Left cardiac atrium (tissue), 4 donors: Measurements from ENCODE around the gene ZNF2. TPM values are rescaled to one million over a fixed set of nuclear protein-coding genes. Genes with fewer than 3 reads are reported as not detected.
"Not testable (repeated sequence)": the region's sequence is repeated elsewhere in the genome, so short reads cannot be mapped to it uniquely, and the experiment has no call there.

Experiments
- ATAC-seq, 2 donors: fragments of 200-7000 bp; cut with Tn5 transposase; one replicate each; pipeline ENCODE4 v1.9.1; 2020; ENCODE audit warnings: mild to moderate bottlenecking in 2 of 2, moderate library complexity in 2 of 2
- DNase-seq: peaks from one replicate; pipeline ENCODE4 v3.0.0-alpha.2; 2020
- intact Hi-C, 2 donors: fragments of 100-400 bp; cut with DNase I; formaldehyde crosslinking; loops; one replicate each; pipeline versions ENCODE4 v1.14.1 to v1.15.1; 2022 to 2023
- total RNA-seq, 2 donors: library from RNA; stranded (reverse); fragmentation: NEBNext Ultra II Directional; extraction: Animal tissue kit (Norgen Biotek cat#: 25700); gene quantifications; one replicate each; pipeline ENCODE4 v1.2.1, GENCODE V29; 2021
- donor health status: DM: no; HTN: yes; CAD: no.
- donor health status: DM: no; HTN: yes; CAD: no; lungs with severe emphysema.
- donor health status: DM: yes; HTN: yes; CAD: no.
- donor health status: Dilated cardiomyopathy.

ZNF2 gene
- total RNA-seq, 2 donors from 2014 or later, result 3.0 to 4.2 TPM

DNA sequence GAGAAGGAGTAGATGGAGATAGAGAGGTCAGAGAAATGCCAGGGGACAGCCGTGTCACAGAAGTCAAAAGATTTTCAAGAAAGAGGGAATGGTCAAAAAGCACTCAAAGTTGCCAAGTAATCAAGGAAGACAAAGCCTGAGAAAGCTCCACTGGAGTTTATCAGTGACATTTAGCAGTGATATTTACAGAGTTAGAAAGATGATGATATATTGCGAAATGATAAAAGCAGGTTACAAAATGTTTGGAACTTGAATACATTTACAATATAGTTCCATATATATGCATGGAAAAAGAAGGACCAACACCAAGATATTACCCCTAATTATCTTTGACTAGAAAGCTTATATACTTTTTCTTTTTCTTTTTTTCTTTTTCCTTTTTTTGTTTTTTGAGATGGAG lies 20.4 kb downstream of the ZNF2 start:
- DNase-seq (no peak), ATAC-seq (no peak)
- intact Hi-C loops, result no loop called here

GRCh38 chr2:95192956-95193355 lies 27.3 kb downstream of the ZNF2 start:
- intact Hi-C loops, result loop anchor here (10.0 kb wide), 1 partner anchor 122 kb away; no protein-coding TSS in a partner anchor
- not testable (repeated sequence) for ATAC-seq
- DNase-seq, result peak; percentile 67

- DNase-seq (no peak), ATAC-seq (no peak)
- intact Hi-C loops, result loop anchor here in 1 of 2 donors (10.0 kb wide), 1 partner anchor 79 kb away; the partner anchor contains the start of gene MRPS5
Observed at GRCh38 chr2:95203911-95204310, 38.3 kb downstream of the ZNF2 start.

DNA sequence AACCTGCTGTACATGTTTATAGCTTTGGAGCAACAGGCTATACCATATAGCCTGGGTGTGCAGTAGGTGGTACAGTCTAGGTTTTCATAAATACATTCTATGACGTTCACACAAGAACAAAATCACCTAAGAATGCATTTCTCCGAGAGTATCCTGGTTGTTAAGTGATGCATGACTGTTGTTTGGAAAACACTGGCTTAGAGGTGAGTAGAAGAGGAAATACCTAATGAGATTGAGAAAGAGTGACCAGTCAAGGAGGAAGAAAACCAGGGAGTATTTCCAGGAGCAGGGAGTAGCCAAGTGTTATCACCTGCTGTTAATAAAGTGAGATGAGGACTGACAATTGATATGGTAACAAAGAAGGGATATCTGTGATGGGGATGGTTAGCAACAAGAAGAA lies 38.8 kb downstream of the ZNF2 start:
- DNase-seq (no peak), ATAC-seq (no peak)

GRCh38 chr2:95206096-95206495 lies 40.5 kb downstream of the ZNF2 start:
- no peak for DNase-seq
- intact Hi-C loops, result loop anchor here in 1 of 2 donors (10.0 kb wide), 1 partner anchor 81 kb away; the partner anchor contains the start of gene MRPS5
- no peak for ATAC-seq

More for the DNA sequence above, 38.8 kb downstream of the ZNF2 start:
- intact Hi-C loops, result loop anchor here in 1 of 2 donors (10.0 kb wide), 1 partner anchor 80 kb away; the partner anchor contains the start of gene MRPS5

DNA sequence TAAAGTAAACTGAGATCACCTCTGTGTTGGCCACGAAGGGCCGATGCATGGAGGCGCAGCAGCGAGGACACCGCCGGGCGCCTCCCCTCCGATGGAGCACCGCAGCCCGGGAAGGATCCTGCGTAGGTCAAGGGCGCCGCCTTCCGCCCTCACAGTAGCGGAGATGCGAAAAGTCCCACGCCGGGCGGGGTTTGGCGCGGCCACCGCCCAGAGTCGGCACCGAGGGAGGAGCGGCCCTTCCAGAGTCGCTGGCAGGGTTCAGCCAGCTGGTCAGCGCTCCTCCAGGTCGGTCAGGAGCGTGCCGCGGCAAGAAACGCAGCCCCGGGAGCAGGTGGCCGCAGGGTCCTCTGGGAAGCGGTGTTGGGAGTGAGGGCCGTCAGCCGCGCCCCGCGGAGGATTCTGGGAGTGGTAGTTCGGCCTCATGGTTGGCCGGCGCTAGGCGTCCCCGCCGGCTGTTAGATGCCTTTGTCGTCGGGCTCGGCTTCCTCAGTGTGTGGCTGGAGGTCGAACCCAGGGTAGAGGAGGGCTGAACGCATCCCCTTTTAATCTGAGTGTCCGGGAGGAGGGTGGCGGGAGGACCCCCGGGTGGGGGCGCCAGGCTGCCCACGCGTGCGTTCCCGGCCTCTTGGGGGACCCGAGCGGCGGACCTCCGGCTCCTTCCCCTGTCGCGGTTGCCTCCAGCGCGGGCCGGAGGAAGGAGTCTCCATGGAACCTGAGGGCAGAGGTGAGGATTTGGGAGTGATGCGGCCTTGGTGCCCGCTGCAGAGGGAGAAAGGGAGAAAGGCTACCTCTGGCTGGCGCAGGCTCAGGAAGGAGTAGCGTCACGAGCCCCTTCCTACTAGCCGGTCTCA lies 41.7 kb downstream of the ZNF2 start, which contains the start of gene ZNF892:
TSS of gene ZNF892 (plus strand) at position 411 of the 851 bp plus-strand sequence. CDS start at position 706, 295 bp downstream.
- ATAC-seq (peak; percentile 99), DNase-seq (peak; percentile 93)
- intact Hi-C loops, result loop anchor here in 1 of 2 donors (10.0 kb wide), 1 partner anchor 83 kb away; the partner anchor contains the start of gene MRPS5

- ATAC-seq (no peak), DNase-seq (no peak)
- intact Hi-C loops, result loop anchor here in 1 of 2 donors (10.0 kb wide), 1 partner anchor 83 kb away; the partner anchor contains the start of gene MRPS5
Observed at GRCh38 chr2:95208106-95208505, 42.5 kb downstream of the ZNF2 start.

- intact Hi-C loops, result no loop called here
- DNase-seq (no peak), ATAC-seq (no peak)
Observed at GRCh38 chr2:95215018-95215612, 49.5 kb downstream of the ZNF2 start.

DNA sequence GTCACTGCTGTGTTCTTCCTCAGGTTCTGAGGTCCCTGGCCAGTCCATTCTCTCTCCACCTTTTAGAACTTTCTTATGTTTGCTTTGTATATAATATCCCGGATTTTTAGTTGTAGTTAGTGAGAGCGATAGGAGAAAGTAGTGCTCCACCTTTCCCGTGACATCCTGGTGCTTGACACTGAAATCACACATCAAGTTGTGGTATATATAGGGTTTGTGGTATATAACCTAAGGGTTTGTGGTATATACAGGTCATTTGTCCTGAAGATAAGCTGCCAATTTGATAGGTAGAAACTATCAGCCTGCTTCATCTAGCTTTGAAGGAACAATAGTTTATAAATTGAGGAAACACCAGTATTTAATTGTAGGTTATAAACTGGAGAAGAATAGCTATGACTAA lies 54.8 kb downstream of the ZNF2 start:
- intact Hi-C loops, result no loop called here
- DNase-seq (no peak), ATAC-seq (no peak)

GRCh38 chr2:95225658-95226057 lies 60.0 kb downstream of the ZNF2 start:
- intact Hi-C loops, result no loop called here
- no peak for DNase-seq
- no peak for ATAC-seq

DNA sequence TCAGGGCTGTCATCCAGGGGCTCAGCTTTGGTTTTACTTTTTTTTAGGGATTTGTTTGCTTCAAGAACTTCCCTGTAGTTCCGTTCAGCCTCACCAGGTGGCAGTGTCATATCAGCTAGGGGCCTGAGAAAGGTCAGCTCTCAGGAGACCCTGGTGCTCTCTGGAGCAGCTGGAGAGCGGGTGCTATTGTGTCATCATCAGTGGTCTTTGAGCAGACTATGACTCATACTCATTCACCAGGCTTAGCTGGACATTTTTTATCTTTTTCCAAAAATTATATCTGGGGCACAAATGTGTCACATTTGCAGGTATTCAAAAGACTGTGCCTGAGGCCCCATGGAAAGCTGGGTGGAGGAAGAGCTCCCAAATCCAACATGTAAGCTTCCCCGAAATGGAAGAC lies 66.1 kb downstream of the ZNF2 start:
- DNase-seq (no peak), ATAC-seq (peak in 1 of 2 donors; percentile 35)
- intact Hi-C loops, result no loop called here

GRCh38 chr2:95232232-95232631 lies 66.6 kb downstream of the ZNF2 start:
- intact Hi-C loops, result no loop called here
- DNase-seq (no peak), ATAC-seq (no peak)

Other genes with a start within 250 kb of the ZNF2 start
- 1 to 10 TPM; 5.8 to 7.8 TPM for gene MAL, start 140.1 kb upstream of the ZNF2 start, total RNA-seq
- 10 to 100 TPM; 56.0 to 56.5 TPM for gene MRPS5, start 44.0 kb upstream of the ZNF2 start, total RNA-seq
- gene ZNF514, start 6.0 kb upstream of the ZNF2 start, total RNA-seq, result 10 to 100 TPM; 11.7 to 13.8 TPM
- gene ZNF892, start 41.7 kb downstream of the ZNF2 start, total RNA-seq, result 1 to 10 TPM; 2.8 to 2.9 TPM
- under 1 TPM; 0.29 to 0.84 TPM for gene PROM2, start 108.6 kb downstream of the ZNF2 start, total RNA-seq
- gene KCNIP3, start 131.5 kb downstream of the ZNF2 start, total RNA-seq, result 1 to 10 TPM; 2.6 to 4.1 TPM
- gene FAHD2A, start 236.9 kb downstream of the ZNF2 start, total RNA-seq, result 10 to 100 TPM; 29.1 to 31.6 TPM